ENCODE data around the gene PICALM.

DNA sequence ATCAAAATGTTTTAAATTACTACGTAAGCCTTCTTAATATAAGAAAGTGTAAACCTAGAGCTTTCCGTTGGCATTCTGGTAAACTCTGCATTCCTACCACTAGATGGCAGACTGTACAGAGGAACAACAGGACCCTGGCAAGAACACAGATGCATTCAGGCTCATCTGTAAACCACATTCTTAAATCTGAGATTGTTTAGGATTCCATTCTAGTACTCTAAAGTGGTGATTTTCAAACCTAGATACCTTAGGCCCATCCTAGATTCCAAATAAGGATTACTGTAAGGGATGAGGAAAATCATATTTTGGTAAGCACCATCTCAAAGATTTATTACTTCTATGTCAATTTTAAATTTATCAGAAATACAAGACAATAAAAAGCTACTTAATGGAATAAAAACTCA, 26.9 kb downstream of the PICALM start:
- TF ChIP-seq, protein P1, sequence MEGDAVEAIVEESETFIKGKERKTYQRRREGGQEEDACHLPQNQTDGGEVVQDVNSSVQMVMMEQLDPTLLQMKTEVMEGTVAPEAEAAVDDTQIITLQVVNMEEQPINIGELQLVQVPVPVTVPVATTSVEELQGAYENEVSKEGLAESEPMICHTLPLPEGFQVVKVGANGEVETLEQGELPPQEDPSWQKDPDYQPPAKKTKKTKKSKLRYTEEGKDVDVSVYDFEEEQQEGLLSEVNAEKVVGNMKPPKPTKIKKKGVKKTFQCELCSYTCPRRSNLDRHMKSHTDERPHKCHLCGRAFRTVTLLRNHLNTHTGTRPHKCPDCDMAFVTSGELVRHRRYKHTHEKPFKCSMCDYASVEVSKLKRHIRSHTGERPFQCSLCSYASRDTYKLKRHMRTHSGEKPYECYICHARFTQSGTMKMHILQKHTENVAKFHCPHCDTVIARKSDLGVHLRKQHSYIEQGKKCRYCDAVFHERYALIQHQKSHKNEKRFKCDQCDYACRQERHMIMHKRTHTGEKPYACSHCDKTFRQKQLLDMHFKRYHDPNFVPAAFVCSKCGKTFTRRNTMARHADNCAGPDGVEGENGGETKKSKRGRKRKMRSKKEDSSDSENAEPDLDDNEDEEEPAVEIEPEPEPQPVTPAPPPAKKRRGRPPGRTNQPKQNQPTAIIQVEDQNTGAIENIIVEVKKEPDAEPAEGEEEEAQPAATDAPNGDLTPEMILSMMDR (IDR thresholded peaks at IDR 0.05), result peak; percentile 78 to 99 (median 94)
- TF ChIP-seq POLR2A (IDR thresholded peaks at IDR 0.05), result no peak

Data from adrenal gland (tissue), 5 donors.